ENCODE data around the gene CERS2. TPM values are rescaled to one million over a fixed set of nuclear protein-coding genes. Genes with fewer than 3 reads are reported as not detected.

CERS2 gene
- total and polyA plus RNA-seq, 2 of the 13 experiments (the other 11 are each of a cell fraction or from before 2014, with no cell fraction given) = 269 to 298 TPM

- TF ChIP-seq ZMAT5 (CRISPR knock-in tag; IDR thresholded peaks at IDR 0.05; ENCODE audit: borderline replicate concordance, low read depth) (no peak), ZNF737 (CRISPR knock-in tag; IDR thresholded peaks at IDR 0.05; ENCODE audit: borderline replicate concordance) (0 out of 2 replicates have a peak, but pooled peaks have one; percentile 33), ZNF547 (CRISPR knock-in tag; IDR thresholded peaks at IDR 0.05) (0 out of 2 replicates have a peak, but pooled peaks have one; percentile 46), ZNF605 (CRISPR knock-in tag; IDR thresholded peaks at IDR 0.05) (peak; percentile 80), YEATS2 (CRISPR knock-in tag; IDR thresholded peaks at IDR 0.05; ENCODE audit: borderline replicate concordance) (no peak), MLXIP (CRISPR knock-in tag; IDR thresholded peaks at IDR 0.05; ENCODE audit: borderline replicate concordance) (peak; percentile 42; the same call in 1 of the 2 replicates), ZBTB25 (CRISPR knock-in tag; IDR thresholded peaks at IDR 0.05) (no peak), ZNF510 (CRISPR knock-in tag; IDR thresholded peaks at IDR 0.05; ENCODE audit: low read depth) (no peak), TFDP1 (CRISPR knock-in tag; IDR thresholded peaks at IDR 0.05; ENCODE audit: borderline replicate concordance) (peak; percentile 9; the same call in 1 of the 2 replicates), ZNF788 (CRISPR knock-in tag; IDR thresholded peaks at IDR 0.05; ENCODE audit: borderline replicate concordance) (0 out of 2 replicates have a peak, but pooled peaks have one; percentile 82), SETDB1 (CRISPR knock-in tag; IDR thresholded peaks at IDR 0.05; ENCODE audit: borderline replicate concordance) (no peak), ISX (CRISPR knock-in tag; conservative IDR thresholded peaks at IDR 0.05) (0 out of 2 replicates have a peak, but pooled peaks have one; percentile 15), ZFP36L1 (CRISPR knock-in tag; IDR thresholded peaks at IDR 0.05) (peak; percentile 72; the same call in 1 of the 2 replicates), ZNF441 (CRISPR knock-in tag; IDR thresholded peaks at IDR 0.05; ENCODE audit: borderline replicate concordance) (peak; percentile 30; the same call in 1 of the 2 replicates), ETS1 (CRISPR knock-in tag; IDR thresholded peaks at IDR 0.05) (no peak), JUNB (CRISPR knock-in tag; IDR thresholded peaks at IDR 0.05; ENCODE audit: borderline replicate concordance) (no peak), CHD4 (IDR thresholded peaks at IDR 0.05; ENCODE audit: borderline replicate concordance, low read length) (peak; percentile 82; the same call in 1 of the 2 replicates), GFI1 (CRISPR knock-in tag; IDR thresholded peaks at IDR 0.05; ENCODE audit: borderline replicate concordance) (peak; percentile 70; the same call in 1 of the 2 replicates)
Measured at GRCh38 chr1:151008244-151009205, 33.9 kb upstream of the CERS2 start, which contains the start of gene PRUNE1 (continued).
